K562 (cell line): ENCODE data around the gene CUTA. TPM values are rescaled to one million over a fixed set of nuclear protein-coding genes. Genes with fewer than 3 reads are reported as not detected.

Source experiments
- CBX2 ChIP-seq: fragments of 200-600 bp; sonication (generic); IDR thresholded peaks from one replicate; pipeline ENCODE4 v1.6.1; 2012; ENCODE audit warnings: mild to moderate bottlenecking, low read length, inconsistent platforms; ENCODE audit not compliant: insufficient read depth, poor library complexity, severe bottlenecking
- CREB5 ChIP-seq: fragments of 250-450 bp; sonication (Bioruptor Pico); IDR thresholded peaks from 2 replicates; pipeline ENCODE4 v1.5.0; 2020; ENCODE audit warnings: mild to moderate bottlenecking
- FIP1L1 ChIP-seq: fragments of 200-400 bp; formaldehyde crosslinking; IDR thresholded peaks from 2 replicates; pipeline ENCODE4 v1.6.1; 2018; ENCODE audit warnings: mild to moderate bottlenecking, low read depth, low read length; ENCODE audit not compliant: poor library complexity, severe bottlenecking
- GATAD2A ChIP-seq: fragments of 450-650 bp; IDR thresholded peaks from 2 replicates; pipeline ENCODE4 v1.6.1; 2017
- KAT7 ChIP-seq: sonication (generic); formaldehyde crosslinking; IDR thresholded peaks from 2 replicates; pipeline ENCODE4 v1.8.0; 2022; ENCODE audit warnings: missing genetic modification reagents, mild to moderate bottlenecking, borderline replicate concordance
- MED1 ChIP-seq: sonication (generic); formaldehyde crosslinking; IDR thresholded peaks from 2 replicates; pipeline ENCODE4 v1.8.1; 2023; ENCODE audit warnings: missing genetic modification reagents, borderline replicate concordance
- NCOR1 ChIP-seq: fragments of 450-650 bp; IDR thresholded peaks from 2 replicates; pipeline ENCODE4 v1.6.1; 2016; ENCODE audit warnings: mild to moderate bottlenecking, moderate library complexity
- RB1 ChIP-seq: fragments of 450-650 bp; IDR thresholded peaks from 2 replicates; pipeline ENCODE4 v1.6.1; 2017; ENCODE audit warnings: low read depth, mild to moderate bottlenecking
- RNF2 ChIP-seq: sonication (generic); IDR thresholded peaks from 2 replicates; pipeline ENCODE4 v1.6.1; 2016
- ZBTB40 ChIP-seq, 2 experiments: fragments of 450-650 bp in 1 of 2; sonication (generic) in 1 of 2; formaldehyde crosslinking in 1 of 2; IDR thresholded peaks; 2 replicates each; pipeline versions ENCODE4 v1.7.1 to v1.9.0; 2016 to 2022; ENCODE audit warnings: inconsistent platforms in 1 of 2, mild to moderate bottlenecking in 1 of 2, missing genetic modification reagents in 1 of 2
- ZC3H4 ChIP-seq: sonication (generic); formaldehyde crosslinking; IDR thresholded peaks from 2 replicates; pipeline ENCODE4 v1.9.0; 2021; ENCODE audit warnings: missing genetic modification reagents, borderline replicate concordance
- ZFP30 ChIP-seq: fragments of 250-450 bp; sonication (Bioruptor Pico); IDR thresholded peaks from 2 replicates; pipeline ENCODE4 v1.8.0; 2022; ENCODE audit warnings: moderate library complexity, mild to moderate bottlenecking, inconsistent platforms, borderline replicate concordance
- ZNF639 ChIP-seq, 2 experiments: fragments of 200-800 bp in 1 of 2; sonication (Bioruptor generic) in 1 of 2; sonication (generic) in 1 of 2; formaldehyde crosslinking in 1 of 2; IDR thresholded peaks in 1 of 2; conservative IDR thresholded peaks in 1 of 2; 2 replicates each; pipeline versions ENCODE4 v1.5.0 to v1.6.1; 2016 to 2020; ENCODE audit warnings: missing compliant biosample characterization in 1 of 2, missing genetic modification characterization in 1 of 2, missing genetic modification reagents in 1 of 2
- polyA plus RNA-seq, 8 experiments: library from polyadenylated mRNA; depleted of rRNA in 4 of 8; stranded (reverse) in 5 of 8; unstranded in 3 of 8; fragments of >200 nt; fragmentation: Nextera tagmentation in 2 of 8; fragmentation: Illumina TruSeq in 1 of 8; extraction: Ambion mirVana in 2 of 8; extraction: Trizol in 1 of 8; gene quantifications; 2 replicates each; pipeline versions ENCODE4 v1.2.1 to v1.2.3, GENCODE V29; 2011 to 2014; ENCODE audit warnings: inconsistent platforms in 1 of 8, missing spikeins in 1 of 8
- total RNA-seq, 7 experiments: library from RNA; depleted of rRNA in 6 of 7; stranded (reverse); fragments of >200 nt in 6 of 7; fragmentation: Illumina TruSeq in 2 of 7; extraction: Trizol in 2 of 7; gene quantifications; 2 replicates each; pipeline versions ENCODE4 v1.2.1 to v1.2.3, GENCODE V29; 2011 to 2021; ENCODE audit warnings: low replicate concordance in 1 of 7

CUTA gene
- total and polyA plus RNA-seq, 9 of the 15 experiments (the other 6 are each of a cell fraction or from before 2014, with no cell fraction given), result 166 to 682 (median 310) TPM

GRCh38 chr6:33410711-33411631 lies 6.9 kb downstream of the CUTA start, which contains the start of gene PHF1 (continued):
- peak in 1 of 2 experiments; percentile 66; a peak in 2 of 4 replicates for TF ChIP-seq ZNF639 (CRISPR knock-in tag; conservative IDR thresholded peaks at IDR 0.05 in 1 of 2, IDR thresholded peaks at IDR 0.05 in 1 of 2)
- TF ChIP-seq RB1, result peak; percentile 46; the same call in 1 of the 2 replicates
- TF ChIP-seq FIP1L1, result peak; percentile 65
- no peak for TF ChIP-seq ZFP30
- TF ChIP-seq ZBTB40 (IDR thresholded peaks at IDR 0.05), result peak; percentile 24; the same call in 1 of the 2 replicates
- TF ChIP-seq ZBTB40 (CRISPR knock-in tag; IDR thresholded peaks at IDR 0.05), result no peak
- TF ChIP-seq MED1 (CRISPR knock-in tag), result no peak
- TF ChIP-seq RNF2, result 0 out of 2 replicates have a peak, but pooled peaks have one; percentile 18
- TF ChIP-seq CBX2, result no peak
- peak; percentile 25; the same call in 1 of the 2 replicates for TF ChIP-seq NCOR1
- no peak for TF ChIP-seq CREB5 (CRISPR knock-in tag)
- peak; percentile 35; the same call in 1 of the 2 replicates for TF ChIP-seq ZC3H4 (CRISPR knock-in tag)
- 0 out of 2 replicates have a peak, but pooled peaks have one; percentile 73 for TF ChIP-seq KAT7 (CRISPR knock-in tag)
- TF ChIP-seq GATAD2A, result peak; percentile 50; the same call in 1 of the 2 replicates
